ENCODE data around the gene SP2.

DNA sequence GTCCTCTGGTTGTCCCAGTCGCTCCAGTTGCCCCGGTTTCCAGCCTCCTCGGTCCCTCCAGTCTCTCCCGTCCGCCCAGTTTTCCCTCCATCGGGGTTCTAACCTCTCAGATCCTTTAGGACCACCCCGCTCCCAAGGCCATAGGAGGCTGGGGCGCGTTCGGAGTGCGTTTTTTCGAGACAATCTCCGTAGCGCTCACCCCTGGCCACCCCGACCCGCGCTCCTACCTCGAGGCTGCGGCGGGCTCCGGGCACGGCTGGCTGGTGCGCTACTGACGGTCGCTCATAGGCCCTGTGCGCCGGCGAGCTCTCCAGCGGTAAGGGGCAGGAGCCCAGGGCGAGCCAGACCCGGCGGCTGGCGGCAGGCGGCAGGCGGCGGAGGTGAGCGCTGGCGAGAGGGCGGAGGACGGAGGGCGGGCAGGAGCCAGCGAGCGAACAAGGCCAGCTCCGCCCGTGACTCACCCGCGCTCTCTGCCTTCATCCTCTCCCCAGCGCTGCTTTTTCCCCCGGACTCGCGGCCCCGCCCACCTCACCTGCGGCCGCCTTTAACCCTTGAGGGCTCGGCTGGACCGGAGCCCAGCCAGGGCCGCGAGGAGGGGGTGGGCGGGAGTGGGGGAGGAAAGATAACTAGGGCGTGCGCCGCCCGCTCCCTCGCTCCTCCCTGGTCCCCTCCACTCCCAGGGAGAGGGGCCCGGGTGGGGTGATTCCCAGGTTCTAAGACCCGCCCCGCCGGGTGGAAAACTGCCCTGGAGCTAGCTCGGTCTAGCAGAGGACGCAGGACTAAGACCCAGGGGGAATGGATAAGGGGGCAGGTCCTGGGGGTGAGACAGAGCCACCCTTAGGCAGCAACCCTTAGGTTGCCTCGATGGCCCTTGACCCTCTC is 45.1 kb upstream of the SP2 start, which contains the start of gene SP6:
- TF ChIP-seq, protein P1, sequence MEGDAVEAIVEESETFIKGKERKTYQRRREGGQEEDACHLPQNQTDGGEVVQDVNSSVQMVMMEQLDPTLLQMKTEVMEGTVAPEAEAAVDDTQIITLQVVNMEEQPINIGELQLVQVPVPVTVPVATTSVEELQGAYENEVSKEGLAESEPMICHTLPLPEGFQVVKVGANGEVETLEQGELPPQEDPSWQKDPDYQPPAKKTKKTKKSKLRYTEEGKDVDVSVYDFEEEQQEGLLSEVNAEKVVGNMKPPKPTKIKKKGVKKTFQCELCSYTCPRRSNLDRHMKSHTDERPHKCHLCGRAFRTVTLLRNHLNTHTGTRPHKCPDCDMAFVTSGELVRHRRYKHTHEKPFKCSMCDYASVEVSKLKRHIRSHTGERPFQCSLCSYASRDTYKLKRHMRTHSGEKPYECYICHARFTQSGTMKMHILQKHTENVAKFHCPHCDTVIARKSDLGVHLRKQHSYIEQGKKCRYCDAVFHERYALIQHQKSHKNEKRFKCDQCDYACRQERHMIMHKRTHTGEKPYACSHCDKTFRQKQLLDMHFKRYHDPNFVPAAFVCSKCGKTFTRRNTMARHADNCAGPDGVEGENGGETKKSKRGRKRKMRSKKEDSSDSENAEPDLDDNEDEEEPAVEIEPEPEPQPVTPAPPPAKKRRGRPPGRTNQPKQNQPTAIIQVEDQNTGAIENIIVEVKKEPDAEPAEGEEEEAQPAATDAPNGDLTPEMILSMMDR (conservative IDR thresholded peaks at IDR 0.05 in 1 of 2, IDR thresholded peaks at IDR 0.05 in 1 of 2; ENCODE audit: low read depth in 1 of 2, low read length in 2 of 2) = no peak
- TF ChIP-seq EZH2 (IDR thresholded peaks at IDR 0.05; ENCODE audit: low read length, missing control alignments) = no peak
